Measurements from ENCODE around the gene COL23A1.

COL23A1 gene

GRCh38 chr5:178208540-178209227, 381.5 kb downstream of the COL23A1 start:
- no peak overlapping the region for H3K4me3 ChIP-seq (ENCODE audit: low read length)
- peak; percentile 23 for TF ChIP-seq CTCF (conservative IDR thresholded peaks at IDR 0.05; ENCODE audit: low read depth, low read length)
- no peak for DNase-seq (ENCODE audit: low read depth)

- H3K4me3 ChIP-seq (ENCODE audit: low read length), result no peak overlapping the region
- TF ChIP-seq CTCF (conservative IDR thresholded peaks at IDR 0.05; ENCODE audit: low read depth, low read length), result no peak
- no peak for DNase-seq (ENCODE audit: low read depth)
Measured at GRCh38 chr5:178207917-178208280, 382.3 kb downstream of the COL23A1 start.

- TF ChIP-seq CTCF (conservative IDR thresholded peaks at IDR 0.05; ENCODE audit: low read depth, low read length), result no peak
- peak overlapping the region; percentile 86 for H3K4me3 ChIP-seq (ENCODE audit: low read length)
- DNase-seq (ENCODE audit: low read depth), result peak; percentile 60
Measured at GRCh38 chr5:178207183-178207916, 382.8 kb downstream of the COL23A1 start.

- no peak for DNase-seq (ENCODE audit: low read depth)
- peak overlapping the region; percentile 86 for H3K4me3 ChIP-seq (ENCODE audit: low read length)
- TF ChIP-seq CTCF (conservative IDR thresholded peaks at IDR 0.05; ENCODE audit: low read depth, low read length), result no peak
Measured at GRCh38 chr5:178206166-178207101, 383.8 kb downstream of the COL23A1 start.

DNA sequence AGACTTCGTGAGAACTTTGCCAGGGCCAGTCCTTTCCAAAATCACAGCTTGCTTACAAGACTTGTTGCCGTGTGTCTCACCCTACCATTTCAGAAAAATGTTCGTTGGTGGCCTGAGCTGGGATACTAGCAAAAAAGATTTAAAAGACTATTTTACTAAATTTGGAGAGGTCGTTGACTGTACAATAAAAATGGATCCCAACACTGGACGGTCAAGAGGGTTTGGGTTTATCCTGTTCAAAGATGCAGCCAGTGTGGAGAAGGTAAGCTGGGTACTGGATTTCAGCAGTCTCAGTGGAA, 384.5 kb downstream of the COL23A1 start:
- DNase-seq (ENCODE audit: low read depth), result no peak
- H3K4me3 ChIP-seq (ENCODE audit: low read length), result peak overlapping the region; percentile 86
- TF ChIP-seq CTCF (conservative IDR thresholded peaks at IDR 0.05; ENCODE audit: low read depth, low read length), result no peak

DNA sequence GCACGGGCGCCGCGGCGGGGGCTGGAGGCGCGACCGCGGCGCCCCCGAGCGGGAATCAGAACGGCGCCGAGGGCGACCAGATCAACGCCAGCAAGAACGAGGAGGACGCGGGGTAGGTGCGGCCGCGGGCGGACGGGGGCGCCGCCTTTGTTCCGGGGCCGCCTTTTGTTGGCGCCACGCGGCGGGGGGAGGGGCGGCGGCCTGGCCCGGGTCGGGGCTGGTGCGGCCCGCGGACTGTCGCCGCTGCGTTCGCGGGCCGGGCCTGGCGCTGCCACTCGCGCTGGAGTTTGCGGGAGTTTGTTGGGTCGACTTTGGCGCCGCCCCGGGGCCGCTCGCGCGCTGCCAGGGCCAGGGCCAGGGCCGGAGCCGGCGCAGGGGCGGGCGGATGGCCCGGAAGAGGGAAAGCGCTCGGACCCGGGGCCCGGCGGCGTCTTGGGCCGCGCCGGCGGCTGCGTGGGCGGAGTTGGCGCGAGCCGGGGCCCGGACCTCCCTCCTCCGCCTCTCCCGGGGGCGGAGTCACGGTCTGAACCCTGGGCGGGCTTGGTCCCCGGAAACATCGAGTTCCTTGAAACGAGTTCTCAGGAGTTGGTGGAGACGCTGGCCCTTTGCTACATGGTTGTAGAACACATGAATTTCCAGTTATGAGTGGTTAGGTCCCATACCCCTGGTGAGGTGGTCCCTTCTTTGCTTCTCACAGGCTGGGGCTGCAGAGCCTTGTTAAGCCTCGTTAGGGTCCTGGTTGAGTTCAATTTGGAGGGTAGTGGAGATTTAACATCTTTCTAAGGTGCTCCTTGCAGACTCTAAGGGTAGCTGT, 385.1 kb downstream of the COL23A1 start:
- TF ChIP-seq CTCF (conservative IDR thresholded peaks at IDR 0.05; ENCODE audit: low read depth, low read length), result no peak
- H3K4me3 ChIP-seq (ENCODE audit: low read length), result peak overlapping the region; percentile 86
- DNase-seq (ENCODE audit: low read depth), result peak; percentile 34
